ENCODE measurements around the gene IPO5. TPM values are rescaled to one million over a fixed set of nuclear protein-coding genes. Genes with fewer than 3 reads are reported as not detected.

Gene IPO5
- total RNA-seq, 1 experiment from 2014 or later: 301 TPM

DNA sequence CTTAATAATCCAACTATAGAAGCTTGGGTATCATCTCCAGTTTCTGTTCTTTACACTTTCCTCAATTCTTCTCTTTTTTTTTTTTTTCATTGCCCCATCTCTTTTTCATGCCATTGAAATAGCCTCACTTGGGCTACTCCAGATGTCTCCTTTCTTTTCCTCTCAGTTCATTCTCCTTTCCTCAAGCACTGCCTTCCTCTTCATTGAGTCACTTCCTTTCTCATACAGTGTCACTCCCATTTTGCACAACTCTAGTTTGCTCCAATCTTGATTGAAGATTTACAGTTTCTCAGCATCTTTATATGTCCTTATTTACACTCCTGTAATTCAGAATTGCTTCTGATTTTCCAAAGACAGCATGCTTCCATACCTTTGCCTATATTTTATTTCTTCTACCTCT is 61.3 kb downstream of the IPO5 start:
- CTCF ChIA-PET: no interaction called here
- H3K4me3 Mint-ChIP-seq: no peak overlapping the region
- DNase-seq (ENCODE audit: low spot score) (no peak), ATAC-seq (no peak)
- H3K36me3 Mint-ChIP-seq: peaks cover 82% of the 10 kb centered on the region
- TF ChIP-seq RORB (CRISPR knock-in tag; IDR thresholded peaks at IDR 0.05): no peak
- no peak for TF ChIP-seq ZNF232 (CRISPR knock-in tag; IDR thresholded peaks at IDR 0.05)
- TF ChIP-seq, protein P1, sequence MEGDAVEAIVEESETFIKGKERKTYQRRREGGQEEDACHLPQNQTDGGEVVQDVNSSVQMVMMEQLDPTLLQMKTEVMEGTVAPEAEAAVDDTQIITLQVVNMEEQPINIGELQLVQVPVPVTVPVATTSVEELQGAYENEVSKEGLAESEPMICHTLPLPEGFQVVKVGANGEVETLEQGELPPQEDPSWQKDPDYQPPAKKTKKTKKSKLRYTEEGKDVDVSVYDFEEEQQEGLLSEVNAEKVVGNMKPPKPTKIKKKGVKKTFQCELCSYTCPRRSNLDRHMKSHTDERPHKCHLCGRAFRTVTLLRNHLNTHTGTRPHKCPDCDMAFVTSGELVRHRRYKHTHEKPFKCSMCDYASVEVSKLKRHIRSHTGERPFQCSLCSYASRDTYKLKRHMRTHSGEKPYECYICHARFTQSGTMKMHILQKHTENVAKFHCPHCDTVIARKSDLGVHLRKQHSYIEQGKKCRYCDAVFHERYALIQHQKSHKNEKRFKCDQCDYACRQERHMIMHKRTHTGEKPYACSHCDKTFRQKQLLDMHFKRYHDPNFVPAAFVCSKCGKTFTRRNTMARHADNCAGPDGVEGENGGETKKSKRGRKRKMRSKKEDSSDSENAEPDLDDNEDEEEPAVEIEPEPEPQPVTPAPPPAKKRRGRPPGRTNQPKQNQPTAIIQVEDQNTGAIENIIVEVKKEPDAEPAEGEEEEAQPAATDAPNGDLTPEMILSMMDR (IDR thresholded peaks at IDR 0.05): no peak
- no peak for TF ChIP-seq TCF7 (CRISPR knock-in tag; IDR thresholded peaks at IDR 0.05; ENCODE audit: low read depth)
- TF ChIP-seq GTF2I (CRISPR knock-in tag; conservative IDR thresholded peaks at IDR 0.05): no peak
- no peak for TF ChIP-seq NR2C2 (CRISPR knock-in tag; IDR thresholded peaks at IDR 0.05)
- no peak for TF ChIP-seq SOX15 (CRISPR knock-in tag; IDR thresholded peaks at IDR 0.05)
- no peak for TF ChIP-seq NR1H2 (CRISPR knock-in tag; IDR thresholded peaks at IDR 0.05)
- TF ChIP-seq HMGA2 (CRISPR knock-in tag; IDR thresholded peaks at IDR 0.05): no peak
- no peak for TF ChIP-seq GRHL2 (CRISPR knock-in tag; IDR thresholded peaks at IDR 0.05; ENCODE audit: insufficient replicate concordance, severe bottlenecking)
- no peak for TF ChIP-seq NFE2L1 (CRISPR knock-in tag; IDR thresholded peaks at IDR 0.05)
- TF ChIP-seq SMAD3 (CRISPR knock-in tag; IDR thresholded peaks at IDR 0.05; ENCODE audit: borderline replicate concordance): no peak
- no peak for TF ChIP-seq MYBL2 (CRISPR knock-in tag; IDR thresholded peaks at IDR 0.05)
- TF ChIP-seq, protein P2, sequence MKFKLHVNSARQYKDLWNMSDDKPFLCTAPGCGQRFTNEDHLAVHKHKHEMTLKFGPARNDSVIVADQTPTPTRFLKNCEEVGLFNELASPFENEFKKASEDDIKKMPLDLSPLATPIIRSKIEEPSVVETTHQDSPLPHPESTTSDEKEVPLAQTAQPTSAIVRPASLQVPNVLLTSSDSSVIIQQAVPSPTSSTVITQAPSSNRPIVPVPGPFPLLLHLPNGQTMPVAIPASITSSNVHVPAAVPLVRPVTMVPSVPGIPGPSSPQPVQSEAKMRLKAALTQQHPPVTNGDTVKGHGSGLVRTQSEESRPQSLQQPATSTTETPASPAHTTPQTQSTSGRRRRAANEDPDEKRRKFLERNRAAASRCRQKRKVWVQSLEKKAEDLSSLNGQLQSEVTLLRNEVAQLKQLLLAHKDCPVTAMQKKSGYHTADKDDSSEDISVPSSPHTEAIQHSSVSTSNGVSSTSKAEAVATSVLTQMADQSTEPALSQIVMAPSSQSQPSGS (CRISPR knock-in tag; IDR thresholded peaks at IDR 0.05; ENCODE audit: borderline replicate concordance, low read depth): no peak
- TF ChIP-seq, protein P3, sequence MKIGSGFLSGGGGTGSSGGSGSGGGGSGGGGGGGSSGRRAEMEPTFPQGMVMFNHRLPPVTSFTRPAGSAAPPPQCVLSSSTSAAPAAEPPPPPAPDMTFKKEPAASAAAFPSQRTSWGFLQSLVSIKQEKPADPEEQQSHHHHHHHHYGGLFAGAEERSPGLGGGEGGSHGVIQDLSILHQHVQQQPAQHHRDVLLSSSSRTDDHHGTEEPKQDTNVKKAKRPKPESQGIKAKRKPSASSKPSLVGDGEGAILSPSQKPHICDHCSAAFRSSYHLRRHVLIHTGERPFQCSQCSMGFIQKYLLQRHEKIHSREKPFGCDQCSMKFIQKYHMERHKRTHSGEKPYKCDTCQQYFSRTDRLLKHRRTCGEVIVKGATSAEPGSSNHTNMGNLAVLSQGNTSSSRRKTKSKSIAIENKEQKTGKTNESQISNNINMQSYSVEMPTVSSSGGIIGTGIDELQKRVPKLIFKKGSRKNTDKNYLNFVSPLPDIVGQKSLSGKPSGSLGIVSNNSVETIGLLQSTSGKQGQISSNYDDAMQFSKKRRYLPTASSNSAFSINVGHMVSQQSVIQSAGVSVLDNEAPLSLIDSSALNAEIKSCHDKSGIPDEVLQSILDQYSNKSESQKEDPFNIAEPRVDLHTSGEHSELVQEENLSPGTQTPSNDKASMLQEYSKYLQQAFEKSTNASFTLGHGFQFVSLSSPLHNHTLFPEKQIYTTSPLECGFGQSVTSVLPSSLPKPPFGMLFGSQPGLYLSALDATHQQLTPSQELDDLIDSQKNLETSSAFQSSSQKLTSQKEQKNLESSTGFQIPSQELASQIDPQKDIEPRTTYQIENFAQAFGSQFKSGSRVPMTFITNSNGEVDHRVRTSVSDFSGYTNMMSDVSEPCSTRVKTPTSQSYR (CRISPR knock-in tag; IDR thresholded peaks at IDR 0.05): no peak
- TF ChIP-seq FOXK1 (CRISPR knock-in tag; IDR thresholded peaks at IDR 0.05): no peak
- H3K9me3 Mint-ChIP-seq: no peaks in the 10 kb centered on the region
- H3K27ac Mint-ChIP-seq: no peak overlapping the region
- POLR2A ChIA-PET: no interaction called here
- peaks cover 14% of the 10 kb centered on the region; the same call in 1 of the 2 replicates for H3K4me1 Mint-ChIP-seq
- no peaks in the 10 kb centered on the region for H3K27me3 Mint-ChIP-seq (ENCODE audit: low read depth)

DNA sequence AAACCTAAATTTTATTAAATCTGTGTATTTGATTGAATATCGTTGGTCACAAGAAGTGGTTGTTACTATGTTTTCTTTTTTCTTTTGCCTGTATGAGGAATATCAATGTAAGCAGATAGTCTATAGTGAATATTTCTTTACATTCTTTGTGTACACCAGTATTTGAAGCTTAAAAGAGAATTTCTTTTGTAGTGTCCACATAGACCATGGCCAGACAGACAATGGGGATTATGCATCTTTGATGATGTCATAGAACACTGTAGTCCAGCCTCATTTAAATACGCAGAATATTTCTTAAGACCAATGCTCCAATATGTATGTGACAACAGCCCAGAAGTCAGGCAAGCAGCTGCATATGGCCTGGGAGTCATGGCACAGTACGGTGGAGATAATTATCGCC is 64.8 kb downstream of the IPO5 start:
- no peaks in the 10 kb centered on the region for H3K27me3 Mint-ChIP-seq (ENCODE audit: low read depth)
- no peak overlapping the region for H3K4me3 Mint-ChIP-seq
- no peaks in the 10 kb centered on the region for H3K9me3 Mint-ChIP-seq
- ChIA-PET POLR2A (no interaction called here), CTCF (no interaction called here)
- TF ChIP-seq, protein P4, sequence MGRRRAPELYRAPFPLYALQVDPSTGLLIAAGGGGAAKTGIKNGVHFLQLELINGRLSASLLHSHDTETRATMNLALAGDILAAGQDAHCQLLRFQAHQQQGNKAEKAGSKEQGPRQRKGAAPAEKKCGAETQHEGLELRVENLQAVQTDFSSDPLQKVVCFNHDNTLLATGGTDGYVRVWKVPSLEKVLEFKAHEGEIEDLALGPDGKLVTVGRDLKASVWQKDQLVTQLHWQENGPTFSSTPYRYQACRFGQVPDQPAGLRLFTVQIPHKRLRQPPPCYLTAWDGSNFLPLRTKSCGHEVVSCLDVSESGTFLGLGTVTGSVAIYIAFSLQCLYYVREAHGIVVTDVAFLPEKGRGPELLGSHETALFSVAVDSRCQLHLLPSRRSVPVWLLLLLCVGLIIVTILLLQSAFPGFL (CRISPR knock-in tag; IDR thresholded peaks at IDR 0.05; ENCODE audit: borderline replicate concordance): no peak
- TF ChIP-seq IRF2 (CRISPR knock-in tag; IDR thresholded peaks at IDR 0.05; ENCODE audit: borderline replicate concordance, low read depth) (no peak), OVOL2 (CRISPR knock-in tag; IDR thresholded peaks at IDR 0.05; ENCODE audit: borderline replicate concordance) (no peak), GABPB1 (CRISPR knock-in tag; IDR thresholded peaks at IDR 0.05) (no peak), JAZF1 (CRISPR knock-in tag; IDR thresholded peaks at IDR 0.05) (no peak)
- TF ChIP-seq, protein P5, sequence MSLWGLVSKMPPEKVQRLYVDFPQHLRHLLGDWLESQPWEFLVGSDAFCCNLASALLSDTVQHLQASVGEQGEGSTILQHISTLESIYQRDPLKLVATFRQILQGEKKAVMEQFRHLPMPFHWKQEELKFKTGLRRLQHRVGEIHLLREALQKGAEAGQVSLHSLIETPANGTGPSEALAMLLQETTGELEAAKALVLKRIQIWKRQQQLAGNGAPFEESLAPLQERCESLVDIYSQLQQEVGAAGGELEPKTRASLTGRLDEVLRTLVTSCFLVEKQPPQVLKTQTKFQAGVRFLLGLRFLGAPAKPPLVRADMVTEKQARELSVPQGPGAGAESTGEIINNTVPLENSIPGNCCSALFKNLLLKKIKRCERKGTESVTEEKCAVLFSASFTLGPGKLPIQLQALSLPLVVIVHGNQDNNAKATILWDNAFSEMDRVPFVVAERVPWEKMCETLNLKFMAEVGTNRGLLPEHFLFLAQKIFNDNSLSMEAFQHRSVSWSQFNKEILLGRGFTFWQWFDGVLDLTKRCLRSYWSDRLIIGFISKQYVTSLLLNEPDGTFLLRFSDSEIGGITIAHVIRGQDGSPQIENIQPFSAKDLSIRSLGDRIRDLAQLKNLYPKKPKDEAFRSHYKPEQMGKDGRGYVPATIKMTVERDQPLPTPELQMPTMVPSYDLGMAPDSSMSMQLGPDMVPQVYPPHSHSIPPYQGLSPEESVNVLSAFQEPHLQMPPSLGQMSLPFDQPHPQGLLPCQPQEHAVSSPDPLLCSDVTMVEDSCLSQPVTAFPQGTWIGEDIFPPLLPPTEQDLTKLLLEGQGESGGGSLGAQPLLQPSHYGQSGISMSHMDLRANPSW (CRISPR knock-in tag; conservative IDR thresholded peaks at IDR 0.05; ENCODE audit: low read depth): no peak
- no peak for DNase-seq (ENCODE audit: low spot score)
- ATAC-seq: no peak
- H3K4me1 Mint-ChIP-seq: peaks cover 14% of the 10 kb centered on the region; the same call in 1 of the 2 replicates
- no peak overlapping the region for H3K27ac Mint-ChIP-seq
- peaks cover 79% of the 10 kb centered on the region for H3K36me3 Mint-ChIP-seq

All from WTC11 (cell line).